Body of pancreas (tissue), 4 donors: ENCODE results near the gene WDR5.

ENCODE experiments used
- CTCF ChIP-seq, 7 experiments: fragments of 450-650 bp in 4 of 7; fragments of 200-600 bp in 3 of 7; sonication (generic) in 3 of 7; IDR thresholded peaks; one replicate each; pipeline ENCODE4 v1.5.1; 2016 to 2019; ENCODE audit warnings: antibody characterized with exemption in 7 of 7
- POLR2A ChIP-seq, 3 donors: fragments of 450-650 bp; IDR thresholded peaks; one replicate each; pipeline ENCODE4 v1.6.1; 2016; ENCODE audit warnings: antibody characterized with exemption in 3 of 3, mild to moderate bottlenecking in 2 of 3

- TF ChIP-seq CTCF (IDR thresholded peaks at IDR 0.05) (no peak), POLR2A (IDR thresholded peaks at IDR 0.05) (no peak)
These were observed 41.3 kb downstream of the WDR5 start for GRCh38 chr9:134177186-134177585.
